ENCODE data around the gene SELENOF. TPM values are rescaled to one million over a fixed set of nuclear protein-coding genes. Genes with fewer than 3 reads are reported as not detected.

SELENOF gene
- total and polyA plus RNA-seq, 2 of the 13 experiments (the other 11 are each of a cell fraction or from before 2014, with no cell fraction given), result 133 to 163 TPM

DNA sequence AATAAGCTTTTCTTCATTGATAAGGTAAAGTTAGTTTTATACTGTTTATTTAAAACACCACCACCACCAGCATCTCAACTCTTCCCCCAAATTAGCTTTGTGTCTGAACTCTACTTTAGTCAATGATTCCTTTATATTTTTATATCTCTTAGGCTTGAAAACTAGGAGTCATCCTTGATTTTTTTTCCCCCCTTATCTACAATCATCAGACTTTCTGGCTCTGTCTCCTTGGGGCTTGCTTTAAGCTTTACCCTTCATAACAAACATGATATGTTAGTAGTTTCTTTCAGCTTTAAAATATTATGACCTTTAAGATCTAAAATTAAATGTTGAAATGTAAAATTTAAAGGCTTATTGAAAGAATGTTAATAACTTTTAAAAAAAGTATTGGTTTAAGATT lies 28.8 kb upstream of the SELENOF start:
- H3K9ac ChIP-seq (ENCODE audit: insufficient read depth, low read depth, low read length), result no peak overlapping the region
- in situ Hi-C loops (cut with HindIII; ENCODE audit: extremely low pct_ligation_motif_present, low pct_unique_long_range_greater_than_20kb), result no loop called here
- no peak overlapping the region for H3K4me3 ChIP-seq (replicated peaks in 1 of 3; ENCODE audit: insufficient read depth in 1 of 3, low read depth in 2 of 3, low read length in 3 of 3)
- intact Hi-C loops (cut with micrococcal nuclease; ENCODE audit: unreplicated experiment), result no loop called here
- no peaks in the 10 kb centered on the region for H3K36me3 ChIP-seq (replicated peaks in 1 of 2; ENCODE audit: control insufficient read depth in 1 of 2, insufficient read depth in 2 of 2, low read length in 2 of 2)
- FAIRE-seq, result no peak
- TF ChIP-seq SPEN (CRISPR knock-in tag; IDR thresholded peaks at IDR 0.05; ENCODE audit: low read depth), result no peak
- TF ChIP-seq ZNF780A (CRISPR knock-in tag; IDR thresholded peaks at IDR 0.05), result no peak
- no peak for TF ChIP-seq GATA4 (IDR thresholded peaks at IDR 0.05; ENCODE audit: borderline replicate concordance, low read depth)
- no peak for TF ChIP-seq SP5 (CRISPR knock-in tag; IDR thresholded peaks at IDR 0.05; ENCODE audit: borderline replicate concordance, low read depth)
- TF ChIP-seq PHF20 (CRISPR knock-in tag; IDR thresholded peaks at IDR 0.05), result no peak
- TF ChIP-seq KMT2B (CRISPR knock-in tag; IDR thresholded peaks at IDR 0.05), result no peak
- TF ChIP-seq ZNF7 (CRISPR knock-in tag; IDR thresholded peaks at IDR 0.05), result no peak
- TF ChIP-seq ZNF552 (CRISPR knock-in tag; IDR thresholded peaks at IDR 0.05; ENCODE audit: borderline replicate concordance), result no peak
- TF ChIP-seq, protein P1, sequence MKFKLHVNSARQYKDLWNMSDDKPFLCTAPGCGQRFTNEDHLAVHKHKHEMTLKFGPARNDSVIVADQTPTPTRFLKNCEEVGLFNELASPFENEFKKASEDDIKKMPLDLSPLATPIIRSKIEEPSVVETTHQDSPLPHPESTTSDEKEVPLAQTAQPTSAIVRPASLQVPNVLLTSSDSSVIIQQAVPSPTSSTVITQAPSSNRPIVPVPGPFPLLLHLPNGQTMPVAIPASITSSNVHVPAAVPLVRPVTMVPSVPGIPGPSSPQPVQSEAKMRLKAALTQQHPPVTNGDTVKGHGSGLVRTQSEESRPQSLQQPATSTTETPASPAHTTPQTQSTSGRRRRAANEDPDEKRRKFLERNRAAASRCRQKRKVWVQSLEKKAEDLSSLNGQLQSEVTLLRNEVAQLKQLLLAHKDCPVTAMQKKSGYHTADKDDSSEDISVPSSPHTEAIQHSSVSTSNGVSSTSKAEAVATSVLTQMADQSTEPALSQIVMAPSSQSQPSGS (CRISPR knock-in tag; IDR thresholded peaks at IDR 0.05), result no peak
- TF ChIP-seq ZNF766 (CRISPR knock-in tag; IDR thresholded peaks at IDR 0.05; ENCODE audit: borderline replicate concordance), result no peak
- TF ChIP-seq POLR2AphosphoS5 (IDR thresholded peaks at IDR 0.05; ENCODE audit: low read depth, low read length), result no peak
- TF ChIP-seq, protein P2, sequence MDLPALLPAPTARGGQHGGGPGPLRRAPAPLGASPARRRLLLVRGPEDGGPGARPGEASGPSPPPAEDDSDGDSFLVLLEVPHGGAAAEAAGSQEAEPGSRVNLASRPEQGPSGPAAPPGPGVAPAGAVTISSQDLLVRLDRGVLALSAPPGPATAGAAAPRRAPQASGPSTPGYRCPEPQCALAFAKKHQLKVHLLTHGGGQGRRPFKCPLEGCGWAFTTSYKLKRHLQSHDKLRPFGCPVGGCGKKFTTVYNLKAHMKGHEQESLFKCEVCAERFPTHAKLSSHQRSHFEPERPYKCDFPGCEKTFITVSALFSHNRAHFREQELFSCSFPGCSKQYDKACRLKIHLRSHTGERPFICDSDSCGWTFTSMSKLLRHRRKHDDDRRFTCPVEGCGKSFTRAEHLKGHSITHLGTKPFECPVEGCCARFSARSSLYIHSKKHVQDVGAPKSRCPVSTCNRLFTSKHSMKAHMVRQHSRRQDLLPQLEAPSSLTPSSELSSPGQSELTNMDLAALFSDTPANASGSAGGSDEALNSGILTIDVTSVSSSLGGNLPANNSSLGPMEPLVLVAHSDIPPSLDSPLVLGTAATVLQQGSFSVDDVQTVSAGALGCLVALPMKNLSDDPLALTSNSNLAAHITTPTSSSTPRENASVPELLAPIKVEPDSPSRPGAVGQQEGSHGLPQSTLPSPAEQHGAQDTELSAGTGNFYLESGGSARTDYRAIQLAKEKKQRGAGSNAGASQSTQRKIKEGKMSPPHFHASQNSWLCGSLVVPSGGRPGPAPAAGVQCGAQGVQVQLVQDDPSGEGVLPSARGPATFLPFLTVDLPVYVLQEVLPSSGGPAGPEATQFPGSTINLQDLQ (CRISPR knock-in tag; IDR thresholded peaks at IDR 0.05), result no peak
- TF ChIP-seq HNRNPL (IDR thresholded peaks at IDR 0.05; ENCODE audit: low read depth, low read length), result no peak
- TF ChIP-seq, protein P3, sequence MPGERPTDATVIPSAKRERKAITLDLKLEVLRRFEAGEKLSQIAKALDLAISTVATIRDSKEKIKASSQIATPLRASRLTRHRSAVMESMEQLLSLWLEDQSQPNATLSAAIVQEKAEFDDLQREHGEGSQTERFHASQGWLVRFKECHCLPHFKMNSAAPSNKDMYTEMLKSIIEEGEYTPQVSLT (CRISPR knock-in tag; IDR thresholded peaks at IDR 0.05; ENCODE audit: borderline replicate concordance, low read depth), result no peak
- TF ChIP-seq ZNF674 (CRISPR knock-in tag; IDR thresholded peaks at IDR 0.05; ENCODE audit: low read depth), result no peak
- no peak for TF ChIP-seq KLF12 (CRISPR knock-in tag; IDR thresholded peaks at IDR 0.05; ENCODE audit: borderline replicate concordance)
- TF ChIP-seq ZNF615 (CRISPR knock-in tag; IDR thresholded peaks at IDR 0.05; ENCODE audit: borderline replicate concordance), result no peak
- no peak for ATAC-seq
- no peak overlapping the region for H3K27ac ChIP-seq (ENCODE audit: extremely low read length, insufficient read depth, low read length)
- H4K20me1 ChIP-seq (ENCODE audit: insufficient read depth, low read length), result 0 out of 2 replicates have a peak, but pooled peaks cover 2% of the 10 kb centered on the region
- no peak overlapping the region for H3K4me2 ChIP-seq (ENCODE audit: low read depth, low read length)
- ChIA-PET CTCF (ENCODE audit: low intra/inter-chr PET ratio, low total read pairs) (no interaction called here), POLR2A (no interaction called here)
- BruUV-seq (replicated peaks), result no TSS peak
- no peak for DNase-seq (ENCODE audit: low spot score)
- no peaks in the 10 kb centered on the region for H3K27me3 ChIP-seq (ENCODE audit: control insufficient read depth in 1 of 2, insufficient read depth in 2 of 2, low read length in 2 of 2)
- peaks cover 25% of the 10 kb centered on the region for H3K4me1 ChIP-seq (ENCODE audit: insufficient read depth, low read length)
- H3K79me2 ChIP-seq (ENCODE audit: insufficient read depth, low read length), result peaks cover 96% of the 10 kb centered on the region
- no peak overlapping the region for H2AFZ ChIP-seq (ENCODE audit: low read length)
- no peaks in the 10 kb centered on the region for H3K9me3 ChIP-seq (ENCODE audit: low read length)
